Measurements from ENCODE around the gene GPR25. TPM values are rescaled to one million over a fixed set of nuclear protein-coding genes. Genes with fewer than 3 reads are reported as not detected.
"Not testable (repeated sequence)": the region's sequence is repeated elsewhere in the genome, so short reads cannot be mapped to it uniquely, and the experiment has no call there.

Gene GPR25
- total RNA-seq, 2 experiments from 2014 or later = 0.39 to 0.82 TPM

DNA sequence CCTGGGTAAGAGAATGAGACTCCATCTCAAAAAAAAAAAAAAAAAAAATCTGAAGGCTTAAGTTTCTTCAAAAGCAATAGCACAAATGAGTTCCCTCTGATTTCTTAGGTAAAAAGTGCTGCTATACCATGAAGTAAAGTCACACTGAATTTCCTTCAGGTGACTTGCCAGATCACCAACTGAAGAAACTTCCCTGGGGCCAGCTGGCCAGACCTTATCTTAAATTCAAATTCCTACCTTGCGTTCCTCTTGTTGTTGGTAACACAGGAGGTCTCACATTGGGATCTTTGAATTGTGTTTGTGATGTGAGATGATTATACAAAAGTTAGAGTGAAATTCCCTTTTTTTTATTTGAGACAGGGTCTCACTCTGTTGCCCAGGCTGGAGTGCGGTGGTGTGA lies 33.7 kb downstream of the GPR25 start:
- no peak for DNase-seq
- POLR2A ChIA-PET = interaction anchor here (1.7 kb wide), 1 partner anchor 18 kb away, joined by 11 read pairs; no protein-coding TSS in a partner anchor
- H3K4me3 Mint-ChIP-seq = no peak overlapping the region
- H3K4me1 Mint-ChIP-seq (ENCODE audit: low read depth) = peaks cover 23% of the 10 kb centered on the region
- H3K36me3 Mint-ChIP-seq (ENCODE audit: low read depth) = no peaks in the 10 kb centered on the region
- no peaks in the 10 kb centered on the region for H3K9me3 Mint-ChIP-seq (ENCODE audit: insufficient read depth)
- H3K27me3 Mint-ChIP-seq (ENCODE audit: low read depth) = peaks cover 30% of the 10 kb centered on the region
- no peak for ATAC-seq
- no peak overlapping the region for H3K27ac Mint-ChIP-seq
- CTCF ChIA-PET = interaction anchor here (2.6 kb wide), 1 partner anchor 65 kb away, joined by 9 read pairs; no protein-coding TSS in a partner anchor

DNA sequence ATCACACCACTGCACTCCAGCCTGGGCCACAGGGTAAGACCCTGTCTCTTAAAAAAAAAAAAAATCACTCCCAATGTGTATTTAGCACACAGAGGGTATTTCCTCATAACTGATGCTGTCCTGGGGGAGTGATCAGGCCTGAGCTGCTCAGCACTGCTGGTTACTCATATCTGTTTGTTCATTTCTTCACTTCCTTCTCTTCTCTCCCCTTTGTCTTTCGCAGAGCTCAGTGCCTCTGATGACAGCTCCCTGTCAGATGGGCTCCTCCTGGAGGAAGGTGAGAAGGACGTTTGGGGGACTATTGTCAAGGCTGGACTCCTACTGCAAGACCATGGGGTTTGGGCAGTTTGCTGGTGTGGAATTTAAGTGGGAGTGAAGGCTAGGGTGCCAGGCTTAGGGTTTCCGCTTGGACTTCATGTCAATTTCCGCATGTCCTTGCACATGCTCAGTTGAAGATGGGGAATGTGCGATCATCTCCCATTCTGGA lies 34.9 kb downstream of the GPR25 start:
- peaks cover 23% of the 10 kb centered on the region for H3K4me1 Mint-ChIP-seq (ENCODE audit: low read depth)
- ATAC-seq (no peak), DNase-seq (no peak)
- CTCF ChIA-PET = interaction anchor here (1.2 kb wide), 1 partner anchor 104 kb away, joined by 3 read pairs; no protein-coding TSS in a partner anchor
- H3K36me3 Mint-ChIP-seq (ENCODE audit: low read depth) = no peaks in the 10 kb centered on the region
- no peak overlapping the region for H3K4me3 Mint-ChIP-seq
- POLR2A ChIA-PET = no interaction called here
- H3K27me3 Mint-ChIP-seq (ENCODE audit: low read depth) = peaks cover 25% of the 10 kb centered on the region
- H3K9me3 Mint-ChIP-seq (ENCODE audit: insufficient read depth) = no peaks in the 10 kb centered on the region
- no peak overlapping the region for H3K27ac Mint-ChIP-seq

DNA sequence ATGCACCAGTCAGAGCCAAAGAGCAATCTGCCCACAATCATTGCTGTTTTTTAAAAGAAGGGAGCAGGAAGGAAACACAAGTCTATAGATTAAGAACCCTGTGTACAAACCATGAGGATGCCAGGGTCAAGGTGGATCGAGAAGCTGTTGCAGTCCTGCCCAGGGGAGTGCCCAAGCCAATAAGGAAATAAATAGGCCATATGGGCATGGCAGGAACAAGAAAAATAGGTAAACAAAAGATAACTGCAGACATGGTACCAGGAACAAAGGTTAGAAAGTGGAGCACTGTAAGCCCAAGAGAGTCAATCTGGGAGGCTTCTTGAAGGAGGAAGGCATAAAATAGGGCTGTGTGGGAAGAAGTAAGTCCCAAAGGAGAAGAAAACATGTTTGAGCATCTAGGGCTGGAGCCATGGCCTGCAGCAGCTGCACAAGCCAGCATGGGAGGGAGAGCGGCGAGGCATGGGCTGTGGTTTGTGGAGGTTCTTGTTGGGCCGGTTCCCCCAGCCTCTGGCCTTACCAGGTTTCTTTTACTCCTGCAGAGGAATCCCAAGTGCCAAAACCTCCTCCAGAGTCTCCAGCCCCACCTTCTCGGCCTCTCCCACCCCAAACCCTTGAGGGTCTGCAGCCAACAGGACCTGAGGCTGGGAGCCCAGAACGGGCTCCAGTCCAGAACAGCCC lies 35.5 kb downstream of the GPR25 start:
- ATAC-seq (no peak), DNase-seq (no peak)
- ChIA-PET CTCF (interaction anchor here (1.2 kb wide), 1 partner anchor 105 kb away, joined by 3 read pairs; no protein-coding TSS in a partner anchor), POLR2A (interaction anchor here (0.6 kb wide), 1 partner anchor 31 kb away, joined by 3 read pairs; no protein-coding TSS in a partner anchor)
- no peaks in the 10 kb centered on the region for H3K36me3 Mint-ChIP-seq (ENCODE audit: low read depth)
- no peak overlapping the region for H3K27ac Mint-ChIP-seq
- H3K4me3 Mint-ChIP-seq = no peak overlapping the region
- no peaks in the 10 kb centered on the region for H3K9me3 Mint-ChIP-seq (ENCODE audit: insufficient read depth)
- H3K27me3 Mint-ChIP-seq (ENCODE audit: low read depth) = peaks cover 24% of the 10 kb centered on the region
- peaks cover 23% of the 10 kb centered on the region for H3K4me1 Mint-ChIP-seq (ENCODE audit: low read depth)

DNA sequence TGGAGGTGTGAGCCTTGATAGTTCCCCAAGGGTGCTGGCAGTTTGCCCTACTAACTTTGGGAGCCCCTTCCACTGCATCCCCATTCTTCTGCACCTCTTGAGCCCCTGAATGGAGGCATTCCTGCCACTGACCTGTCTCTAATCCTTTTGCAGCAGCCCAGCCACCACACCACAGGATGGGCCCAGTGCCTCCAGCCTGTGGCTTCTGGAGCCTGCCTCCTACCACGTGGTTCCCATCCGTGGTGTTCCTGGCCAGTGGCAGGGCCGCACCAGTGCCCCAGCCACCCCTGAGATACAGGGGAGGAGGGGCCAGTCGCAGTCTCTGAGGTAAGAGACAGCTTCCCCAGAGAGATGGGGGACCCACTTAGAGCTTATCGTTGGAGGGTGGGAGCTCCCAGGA lies 36.3 kb downstream of the GPR25 start:
- DNase-seq = no peak
- ChIA-PET POLR2A (interaction anchor here (0.6 kb wide), 1 partner anchor 32 kb away, joined by 3 read pairs; no protein-coding TSS in a partner anchor), CTCF (no interaction called here)
- Mint-ChIP-seq H3K27me3 (ENCODE audit: low read depth) (peaks cover 24% of the 10 kb centered on the region), H3K4me3 (no peak overlapping the region), H3K27ac (no peak overlapping the region), H3K36me3 (ENCODE audit: low read depth) (no peaks in the 10 kb centered on the region), H3K9me3 (ENCODE audit: insufficient read depth) (no peaks in the 10 kb centered on the region), H3K4me1 (ENCODE audit: low read depth) (peaks cover 23% of the 10 kb centered on the region)
- ATAC-seq = no peak

DNA sequence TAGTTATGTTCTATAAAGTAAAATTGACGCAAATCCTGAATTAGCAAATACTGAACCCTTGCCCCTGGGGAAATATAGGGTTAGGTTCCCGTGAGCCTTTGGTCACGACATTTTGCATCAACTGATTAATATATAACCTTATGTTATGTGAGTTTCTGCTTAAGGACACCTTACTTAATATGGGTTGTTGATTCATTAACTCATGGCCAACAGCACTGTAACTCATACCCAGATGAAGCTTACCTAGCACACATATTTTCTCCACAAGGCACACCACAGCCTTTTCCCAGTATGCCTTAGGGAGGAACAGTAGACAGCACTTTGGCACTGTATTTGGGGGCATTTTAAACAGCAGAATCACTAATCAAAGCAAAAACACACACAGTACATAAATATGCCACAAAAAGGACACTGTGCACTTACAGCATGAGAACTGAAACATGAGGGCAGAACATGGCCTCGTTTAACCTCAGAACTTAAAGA lies 37.0 kb downstream of the GPR25 start:
- Mint-ChIP-seq H3K27me3 (ENCODE audit: low read depth) (peaks cover 24% of the 10 kb centered on the region), H3K27ac (no peak overlapping the region), H3K9me3 (ENCODE audit: insufficient read depth) (no peaks in the 10 kb centered on the region), H3K4me1 (ENCODE audit: low read depth) (peaks cover 20% of the 10 kb centered on the region), H3K4me3 (no peak overlapping the region), H3K36me3 (ENCODE audit: low read depth) (no peaks in the 10 kb centered on the region)
- DNase-seq = no peak
- POLR2A ChIA-PET = interaction anchor here (0.7 kb wide), 1 partner anchor 20 kb away, joined by 3 read pairs; no protein-coding TSS in a partner anchor
- CTCF ChIA-PET = no interaction called here
- no peak for ATAC-seq

DNA sequence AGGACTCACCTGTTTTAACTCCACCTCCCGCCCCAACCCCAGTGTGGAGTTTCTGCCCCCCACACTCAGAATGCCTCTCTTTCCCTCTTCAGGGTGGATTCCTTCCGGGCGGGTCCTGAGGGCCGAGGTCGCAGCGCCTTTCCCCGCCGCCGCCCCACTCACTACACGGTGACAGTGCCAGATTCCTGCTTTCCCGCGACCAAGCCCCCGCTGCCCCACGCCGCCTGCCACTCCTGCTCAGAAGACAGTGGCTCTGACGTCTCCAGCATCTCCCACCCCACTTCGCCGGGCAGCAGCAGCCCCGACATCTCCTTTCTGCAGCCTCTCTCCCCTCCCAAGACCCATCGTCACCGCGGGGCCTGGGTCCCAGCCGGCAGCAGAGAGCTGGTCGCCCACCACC lies 38.6 kb downstream of the GPR25 start:
- no peak for ATAC-seq
- Mint-ChIP-seq H3K4me1 (ENCODE audit: low read depth) (peaks cover 8% of the 10 kb centered on the region), H3K4me3 (no peak overlapping the region), H3K9me3 (ENCODE audit: insufficient read depth) (no peaks in the 10 kb centered on the region), H3K27ac (no peak overlapping the region), H3K36me3 (ENCODE audit: low read depth) (no peaks in the 10 kb centered on the region), H3K27me3 (ENCODE audit: low read depth) (peaks cover 24% of the 10 kb centered on the region)
- POLR2A ChIA-PET = no interaction called here
- CTCF ChIA-PET = no interaction called here
- no peak for DNase-seq

DNA sequence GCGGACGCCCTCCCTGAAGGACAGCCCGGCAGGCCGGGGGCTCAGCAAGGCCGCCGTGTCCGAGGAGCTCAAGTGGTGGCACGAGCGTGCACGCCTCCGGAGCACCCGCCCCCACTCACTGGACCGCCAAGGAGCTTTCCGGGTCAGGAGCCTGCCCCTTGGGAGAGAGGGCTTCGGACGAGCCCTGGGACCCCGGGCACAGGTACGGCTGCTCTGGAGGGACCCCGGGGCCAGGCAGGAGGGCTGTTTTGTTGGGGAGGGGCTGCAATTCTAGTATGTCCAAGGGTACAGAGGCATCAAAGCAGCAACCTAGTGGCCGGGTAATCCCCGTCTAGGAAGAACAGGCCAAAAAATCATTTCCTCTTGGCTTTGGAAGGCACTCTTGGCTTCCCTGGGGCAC lies 39.2 kb downstream of the GPR25 start:
- H3K36me3 Mint-ChIP-seq (ENCODE audit: low read depth); DNase-seq; ATAC-seq; H3K4me1 Mint-ChIP-seq (ENCODE audit: low read depth); H3K9me3 Mint-ChIP-seq (ENCODE audit: insufficient read depth); H3K27ac Mint-ChIP-seq; CTCF ChIA-PET; POLR2A ChIA-PET; H3K4me3 Mint-ChIP-seq: not testable (repeated sequence)
- peaks cover 24% of the 10 kb centered on the region for H3K27me3 Mint-ChIP-seq (ENCODE audit: low read depth)

DNA sequence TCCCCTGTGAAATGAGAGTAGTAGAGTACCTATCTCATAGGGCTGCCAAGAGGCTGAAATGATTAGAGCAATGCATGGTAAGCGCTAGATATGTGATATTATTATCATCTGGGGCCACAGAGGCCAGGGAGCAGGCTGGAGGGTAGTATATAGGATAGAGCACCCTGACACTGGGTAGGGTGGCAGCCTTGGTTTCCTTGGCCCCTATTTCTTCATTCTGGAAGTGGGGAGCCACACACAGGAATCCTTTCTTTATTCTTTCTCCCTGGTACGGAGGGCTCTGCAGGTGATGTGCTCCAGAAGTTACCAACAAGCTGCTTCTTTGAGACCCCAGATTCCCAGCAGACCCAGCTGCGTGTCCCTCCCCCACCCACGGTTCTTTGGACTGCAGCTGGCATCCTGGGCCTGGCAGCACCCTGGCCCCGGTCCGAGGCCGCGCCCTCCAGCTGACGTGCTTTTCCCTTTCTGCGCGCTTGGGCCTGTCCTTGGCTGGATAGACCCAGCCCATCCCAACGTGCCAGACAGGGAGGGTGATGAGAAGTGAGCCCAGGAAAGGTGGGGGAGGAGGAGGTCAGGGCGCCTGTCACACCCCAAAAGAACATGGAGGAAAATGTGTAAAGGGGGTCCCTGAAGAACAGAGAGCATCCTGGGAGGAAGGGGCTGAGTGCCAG lies 40.1 kb downstream of the GPR25 start:
- Mint-ChIP-seq H3K27ac (no peak overlapping the region), H3K9me3 (ENCODE audit: insufficient read depth) (no peaks in the 10 kb centered on the region), H3K4me3 (no peak overlapping the region), H3K36me3 (ENCODE audit: low read depth) (no peaks in the 10 kb centered on the region), H3K4me1 (ENCODE audit: low read depth) (peaks cover 3% of the 10 kb centered on the region), H3K27me3 (ENCODE audit: low read depth) (peaks cover 21% of the 10 kb centered on the region)
- no peak for ATAC-seq
- ChIA-PET CTCF (no interaction called here), POLR2A (no interaction called here)
- DNase-seq = no peak

DNA sequence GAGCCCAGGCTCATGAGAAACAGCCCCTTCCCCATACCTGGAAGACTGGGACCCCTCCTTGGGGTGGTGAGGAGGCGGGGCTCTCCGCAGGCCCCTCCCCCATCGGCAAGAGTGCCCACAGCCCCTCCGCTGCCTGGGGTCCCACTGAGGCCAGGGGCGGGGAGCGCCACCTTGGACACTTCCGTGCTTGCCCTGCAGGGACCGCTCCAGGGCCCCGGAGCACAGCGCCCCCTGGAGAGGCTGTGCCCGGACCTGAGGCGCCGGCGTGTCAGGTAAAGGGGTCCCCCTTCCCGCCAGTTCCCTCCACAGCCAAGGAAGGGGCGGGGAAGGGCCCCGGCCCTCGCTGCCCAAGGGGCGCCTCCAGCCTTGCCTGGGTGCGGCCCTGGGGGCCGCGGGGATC lies 43.4 kb downstream of the GPR25 start:
- Mint-ChIP-seq H3K9me3 (ENCODE audit: insufficient read depth) (no peaks in the 10 kb centered on the region), H3K4me3 (no peak overlapping the region), H3K27ac (no peak overlapping the region), H3K4me1 (ENCODE audit: low read depth) (no peaks in the 10 kb centered on the region), H3K27me3 (ENCODE audit: low read depth) (peaks cover 13% of the 10 kb centered on the region), H3K36me3 (ENCODE audit: low read depth) (no peaks in the 10 kb centered on the region)
- POLR2A ChIA-PET = no interaction called here
- ATAC-seq (no peak), DNase-seq (no peak)
- CTCF ChIA-PET = no interaction called here

DNA sequence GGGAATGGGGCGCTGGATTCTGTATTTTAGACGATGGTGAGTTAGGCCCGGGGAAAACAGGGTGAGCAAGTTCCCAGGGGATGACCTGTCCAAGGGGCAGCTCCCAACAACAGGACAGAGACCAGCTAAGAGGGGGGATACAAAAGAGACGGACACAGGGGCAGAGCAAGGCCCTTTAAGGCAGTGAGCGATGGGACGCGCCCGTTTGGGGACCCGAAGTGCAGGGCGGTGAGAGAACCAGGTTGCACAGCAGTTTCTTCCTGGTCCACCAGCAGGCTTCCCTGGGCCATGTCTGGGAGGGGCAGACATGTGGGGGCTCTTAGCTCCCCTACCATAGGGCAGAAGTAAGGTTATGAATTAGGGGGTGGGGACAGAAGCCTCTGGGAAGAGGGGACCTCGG lies 43.9 kb downstream of the GPR25 start:
- DNase-seq (no peak), ATAC-seq (no peak)
- Mint-ChIP-seq H3K27me3 (ENCODE audit: low read depth) (peaks cover 15% of the 10 kb centered on the region), H3K36me3 (ENCODE audit: low read depth) (no peaks in the 10 kb centered on the region), H3K4me3 (no peak overlapping the region), H3K4me1 (ENCODE audit: low read depth) (no peaks in the 10 kb centered on the region), H3K9me3 (ENCODE audit: insufficient read depth) (no peaks in the 10 kb centered on the region), H3K27ac (no peak overlapping the region)
- CTCF ChIA-PET = no interaction called here
- POLR2A ChIA-PET = no interaction called here

DNA sequence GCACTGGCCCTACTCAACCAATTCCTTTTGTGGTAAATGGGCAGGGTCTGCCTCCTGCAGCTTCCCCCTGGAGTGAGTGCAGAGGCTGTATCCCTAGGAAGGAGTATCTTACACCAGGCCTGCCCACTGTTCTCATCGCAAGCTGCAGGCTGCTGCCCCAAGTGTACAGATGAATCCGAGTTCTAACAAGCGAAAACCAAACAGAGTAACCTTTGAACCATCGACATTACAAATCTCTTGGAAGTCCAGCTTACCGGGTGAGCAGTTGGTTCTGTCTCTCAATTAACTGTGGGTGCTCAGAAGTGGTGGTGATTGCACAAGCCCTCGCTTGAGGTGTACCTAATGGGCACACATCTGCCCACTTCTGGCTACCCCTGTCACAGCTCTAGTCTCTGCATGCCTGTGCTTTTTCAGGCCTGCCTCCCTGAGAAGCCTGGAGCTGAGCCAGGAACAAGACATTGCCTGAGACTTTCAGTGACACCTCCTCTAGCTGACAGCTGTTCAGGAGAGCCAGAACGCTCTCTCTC lies 44.6 kb downstream of the GPR25 start:
- CTCF ChIA-PET = no interaction called here

DNA sequence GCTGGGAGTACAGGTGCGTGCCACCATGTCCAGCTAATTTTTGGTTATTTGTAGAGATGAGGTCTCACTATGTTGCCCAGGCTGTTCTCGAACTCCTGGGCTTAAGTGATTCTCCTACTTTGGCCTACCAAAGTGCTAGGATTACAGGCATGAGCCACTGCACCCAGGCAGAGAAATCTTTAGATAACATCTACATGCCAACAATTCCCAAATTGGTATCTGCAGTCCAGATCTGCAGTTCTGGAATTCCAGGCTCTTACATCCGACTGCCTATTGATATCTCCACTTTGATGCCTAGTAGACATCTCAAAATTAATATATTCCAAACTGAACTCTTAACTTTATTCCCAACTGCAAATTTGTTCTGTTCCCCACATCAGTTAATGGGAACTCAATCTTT lies 45.2 kb downstream of the GPR25 start:
- no peak for DNase-seq
- no peak overlapping the region for H3K27ac Mint-ChIP-seq
- ATAC-seq = no peak
- H3K4me1 Mint-ChIP-seq (ENCODE audit: low read depth) = no peaks in the 10 kb centered on the region
- H3K36me3 Mint-ChIP-seq (ENCODE audit: low read depth) = no peaks in the 10 kb centered on the region
- CTCF ChIA-PET = no interaction called here
- peaks cover 22% of the 10 kb centered on the region for H3K27me3 Mint-ChIP-seq (ENCODE audit: low read depth)
- H3K9me3 Mint-ChIP-seq (ENCODE audit: insufficient read depth) = no peaks in the 10 kb centered on the region
- H3K4me3 Mint-ChIP-seq = no peak overlapping the region
- POLR2A ChIA-PET = no interaction called here

More for the DNA sequence above, 44.6 kb downstream of the GPR25 start:
- Mint-ChIP-seq H3K27ac (no peak overlapping the region), H3K4me1 (ENCODE audit: low read depth) (no peaks in the 10 kb centered on the region), H3K36me3 (ENCODE audit: low read depth) (no peaks in the 10 kb centered on the region), H3K9me3 (ENCODE audit: insufficient read depth) (no peaks in the 10 kb centered on the region), H3K4me3 (no peak overlapping the region), H3K27me3 (ENCODE audit: low read depth) (peaks cover 17% of the 10 kb centered on the region)
- DNase-seq (no peak), ATAC-seq (no peak)
- POLR2A ChIA-PET = no interaction called here
